Sigmoid colon (tissue), 4 donors: ENCODE data around the gene SPNS2.

Experiments
- CTCF ChIP-seq, 4 experiments: fragments of 450-650 bp in 3 of 4; fragments of 200-600 bp in 1 of 4; IDR thresholded peaks; one replicate each; pipeline ENCODE4 v1.5.1; 2016 to 2019; ENCODE audit warnings: antibody characterized with exemption in 4 of 4, mild to moderate bottlenecking in 3 of 4, moderate library complexity in 2 of 4
- EP300 ChIP-seq, 4 donors: sonication (generic); formaldehyde crosslinking; IDR thresholded peaks; one replicate each; pipeline ENCODE4 v1.6.1; 2017; ENCODE audit warnings: antibody characterized with exemption in 4 of 4
- POLR2A ChIP-seq, 2 donors: fragments of 450-650 bp; IDR thresholded peaks; one replicate each; pipeline ENCODE4 v1.6.1; 2016; ENCODE audit warnings: antibody characterized with exemption in 2 of 2, mild to moderate bottlenecking in 2 of 2, moderate library complexity in 2 of 2
- POLR2AphosphoS5 ChIP-seq, 4 donors: sonication (generic); formaldehyde crosslinking; IDR thresholded peaks; one replicate each; pipeline ENCODE4 v1.6.1; 2017; ENCODE audit warnings: antibody characterized with exemption in 4 of 4

GRCh38 chr17:4579678-4580077, 81.0 kb downstream of the SPNS2 start:
- TF ChIP-seq CTCF (IDR thresholded peaks at IDR 0.05) (no peak), POLR2A (IDR thresholded peaks at IDR 0.05) (no peak), EP300 (IDR thresholded peaks at IDR 0.05) (no peak), POLR2AphosphoS5 (IDR thresholded peaks at IDR 0.05) (no peak)
